Left cardiac atrium (tissue), 4 donors: ENCODE data around the gene ZNF207. TPM values are rescaled to one million over a fixed set of nuclear protein-coding genes. Genes with fewer than 3 reads are reported as not detected.
"Not testable (repeated sequence)": the region's sequence is repeated elsewhere in the genome, so short reads cannot be mapped to it uniquely, and the experiment has no call there.

ENCODE experiments used
- ATAC-seq, 2 donors: fragments of 200-7000 bp; cut with Tn5 transposase; one replicate each; pipeline ENCODE4 v1.9.1; 2020; ENCODE audit warnings: mild to moderate bottlenecking in 2 of 2, moderate library complexity in 2 of 2
- DNase-seq: peaks from one replicate; pipeline ENCODE4 v3.0.0-alpha.2; 2020
- intact Hi-C, 2 donors: fragments of 100-400 bp; cut with DNase I; formaldehyde crosslinking; loops; one replicate each; pipeline versions ENCODE4 v1.14.1 to v1.15.1; 2022 to 2023
- microRNA-seq, 2 donors: library from miRNA; unstranded; fragments of <30 nt; microRNA quantifications; one replicate each; pipeline ENCODE4 v1.2.0, GENCODE V29; 2020
- total RNA-seq, 2 donors: library from RNA; stranded (reverse); fragmentation: NEBNext Ultra II Directional; extraction: Animal tissue kit (Norgen Biotek cat#: 25700); gene quantifications; one replicate each; pipeline ENCODE4 v1.2.1, GENCODE V29; 2021
- donor health status: DM: no; HTN: yes; CAD: no.
- donor health status: DM: no; HTN: yes; CAD: no; lungs with severe emphysema.
- donor health status: DM: yes; HTN: yes; CAD: no.
- donor health status: Dilated cardiomyopathy.

The ZNF207 gene
- total RNA-seq, 2 donors from 2014 or later = 69.7 to 109 TPM

DNA sequence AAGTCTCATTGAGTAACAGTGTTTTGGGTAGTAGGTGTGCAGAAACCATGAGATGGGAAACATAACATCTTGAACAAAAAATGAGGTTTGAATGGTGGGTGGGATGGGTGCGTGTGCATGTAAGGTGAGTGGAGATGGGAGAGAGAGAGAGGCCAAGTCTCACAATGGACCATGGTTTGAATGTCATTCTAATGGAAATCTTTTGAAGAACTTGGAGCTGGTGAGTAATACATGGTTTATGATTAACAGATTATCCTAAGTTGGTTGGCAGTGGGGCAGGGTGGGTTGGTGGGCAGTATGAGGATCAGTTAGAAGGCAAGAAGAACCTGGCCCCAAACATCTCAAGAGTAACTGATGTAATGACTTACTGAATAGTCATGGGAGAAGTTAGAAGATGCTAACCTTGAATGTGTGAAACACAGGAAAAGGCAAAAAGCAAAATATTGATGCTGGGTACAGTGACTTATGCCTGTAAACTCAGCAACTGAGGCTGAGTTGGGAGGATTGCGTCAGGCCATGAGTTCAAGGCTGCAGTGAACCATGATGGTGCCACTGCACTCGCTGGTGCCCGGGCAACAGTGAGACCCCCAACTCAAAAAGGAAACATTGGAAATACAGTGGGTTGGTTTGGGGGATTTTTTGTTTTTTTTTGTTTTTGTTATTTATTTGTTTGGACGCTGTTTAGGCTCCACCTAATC, 32.7 kb downstream of the ZNF207 start:
- no peak for DNase-seq

DNA sequence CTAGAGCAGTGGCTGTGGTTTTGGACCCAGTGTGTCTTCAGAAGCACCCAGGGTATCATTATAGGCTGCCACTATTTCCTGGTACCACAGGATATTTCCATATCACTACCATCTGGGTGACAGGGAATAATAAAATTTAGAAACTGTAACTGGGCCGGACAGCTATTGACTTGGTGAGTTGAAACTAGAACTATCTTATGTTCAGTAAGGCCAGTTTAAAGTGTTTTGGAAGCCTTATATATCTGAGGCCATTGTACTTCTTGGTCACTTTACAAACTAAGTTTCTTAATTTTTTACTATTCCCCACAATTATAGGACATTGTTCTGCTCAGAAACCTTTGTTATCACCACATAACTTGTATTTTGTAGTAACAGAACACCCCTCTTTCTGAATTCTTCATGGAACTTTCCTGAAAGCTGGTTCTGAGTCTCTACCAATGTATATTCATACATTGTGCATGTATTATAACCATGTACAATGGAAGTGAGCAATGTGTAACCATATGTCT, 34.0 kb downstream of the ZNF207 start:
- DNase-seq = no peak
- intact Hi-C loops = no loop called here
- no peak for ATAC-seq

More for the DNA sequence above, 32.7 kb downstream of the ZNF207 start:
- no peak for ATAC-seq
- intact Hi-C loops = no loop called here

DNA sequence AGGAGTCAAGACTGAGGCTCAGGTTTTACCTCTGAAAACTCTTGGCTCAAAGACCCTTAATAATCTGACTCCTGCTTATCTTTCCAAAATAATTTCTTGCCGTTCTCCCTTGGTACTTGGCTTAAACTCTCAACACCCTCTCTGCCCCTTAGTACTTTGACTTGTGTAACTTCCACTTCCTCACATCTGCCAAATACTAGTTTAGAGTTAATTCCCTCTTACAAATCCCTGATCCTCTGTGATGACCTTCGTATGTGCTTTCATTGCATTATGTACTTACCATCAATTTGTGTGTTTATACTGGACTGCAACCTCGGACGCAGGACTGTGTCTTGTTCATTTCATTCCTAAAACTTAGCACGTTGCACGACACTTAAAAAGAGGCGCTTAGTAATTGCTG, 35.2 kb downstream of the ZNF207 start:
- ATAC-seq = peak in 1 of 2 donors; percentile 34
- intact Hi-C loops = no loop called here

DNA sequence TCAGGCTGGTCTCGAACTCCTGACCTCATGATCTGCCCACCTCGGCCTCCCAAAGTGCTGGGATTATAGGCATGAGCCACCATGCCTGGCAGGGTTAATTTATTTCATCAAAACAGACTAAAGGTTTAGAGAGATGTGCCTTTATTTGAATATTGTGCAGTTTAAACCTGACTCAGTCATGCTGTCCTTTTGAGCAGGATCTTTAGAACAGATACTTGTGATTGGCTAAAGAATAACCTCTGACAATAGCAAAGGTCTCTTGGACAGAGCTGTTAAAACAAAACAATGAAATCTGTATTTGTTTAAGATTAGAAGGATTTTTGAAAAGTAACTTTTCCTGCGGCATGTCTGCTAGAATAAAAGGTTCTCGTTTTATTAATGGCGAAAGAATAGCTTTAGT, 36.0 kb downstream of the ZNF207 start:
- no peak for ATAC-seq
- DNase-seq = no peak
- intact Hi-C loops = no loop called here

More for the DNA sequence above, 35.2 kb downstream of the ZNF207 start:
- DNase-seq = no peak

DNA sequence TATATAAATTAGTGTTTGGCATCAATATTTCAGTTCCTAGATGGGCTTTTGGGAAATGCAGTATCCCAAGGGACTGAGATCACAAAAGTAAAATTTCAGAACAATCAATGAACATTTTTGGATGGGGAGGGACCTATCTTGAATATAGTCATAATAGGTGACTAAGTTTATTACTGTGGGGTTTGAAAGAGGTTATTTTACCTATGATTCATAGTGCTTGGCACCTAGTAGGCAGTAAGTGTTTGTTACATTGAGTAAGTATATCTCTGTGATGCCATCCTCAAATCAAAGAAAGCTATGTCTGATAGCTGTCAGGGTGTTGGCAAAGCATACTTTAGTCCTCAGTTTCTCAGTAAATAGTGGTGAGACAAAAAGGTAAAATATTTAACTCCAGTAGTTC, 36.9 kb downstream of the ZNF207 start:
- DNase-seq = no peak
- intact Hi-C loops = no loop called here
- ATAC-seq = peak in 1 of 2 donors; percentile 53

DNA sequence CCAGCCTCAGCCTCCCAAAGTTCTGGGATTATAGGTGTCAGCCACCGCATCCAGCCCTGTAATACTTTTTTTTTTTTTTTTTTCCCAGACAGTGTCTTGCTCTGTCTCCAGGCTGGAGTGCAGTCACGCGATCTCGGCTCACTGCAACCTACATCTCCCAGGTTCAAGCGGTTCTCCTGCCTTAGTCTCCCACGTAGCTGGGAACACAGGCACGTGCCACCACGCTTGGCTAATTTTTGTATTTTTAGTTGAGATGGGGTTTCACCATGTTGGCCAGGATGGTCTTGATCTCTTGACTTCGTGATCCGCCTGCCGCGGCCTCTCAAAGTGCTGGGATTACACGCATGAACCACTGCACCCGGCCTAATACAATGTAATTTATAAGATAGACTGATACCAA, 38.2 kb downstream of the ZNF207 start:
- ATAC-seq, DNase-seq, intact Hi-C loops: not testable (repeated sequence)

DNA sequence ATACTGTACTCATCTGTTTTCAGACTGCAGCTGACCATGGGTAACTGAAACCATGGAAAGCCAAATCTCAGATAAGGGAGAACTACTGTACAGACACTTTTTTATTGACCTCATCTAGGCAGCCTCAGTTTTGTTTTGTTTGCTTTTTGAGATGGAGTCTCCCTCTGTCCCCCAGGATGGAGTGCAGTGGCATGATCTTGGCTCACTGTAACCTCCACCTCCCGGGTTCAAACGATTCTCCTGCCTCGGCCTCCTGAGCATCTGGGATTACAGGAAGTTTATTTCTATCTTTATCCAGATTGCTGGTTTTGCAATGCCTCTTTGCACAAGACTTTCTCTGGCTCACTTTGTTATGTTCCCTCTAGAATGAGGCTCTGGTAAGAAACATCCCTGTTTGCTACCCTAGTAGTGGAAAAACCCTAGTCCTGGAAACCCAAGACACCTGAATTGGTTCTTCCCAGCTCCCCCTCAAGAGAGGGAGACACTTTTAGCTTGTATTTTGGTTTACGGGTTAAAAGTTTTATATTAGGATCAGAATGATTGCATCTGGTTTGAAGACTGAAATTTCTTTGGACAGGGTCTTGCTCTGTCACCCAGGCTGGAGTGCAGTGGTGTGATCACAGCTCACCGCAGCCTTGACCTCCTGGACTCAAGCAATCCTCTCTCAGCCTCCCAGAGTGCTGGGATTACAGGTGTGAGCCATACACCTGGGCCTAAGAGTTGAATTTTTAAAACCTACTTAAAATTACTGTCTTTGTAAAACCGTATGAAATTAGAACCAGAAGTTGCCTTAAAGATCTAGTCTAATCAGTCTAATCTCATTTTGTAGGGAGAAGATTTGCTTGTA, 38.9 kb downstream of the ZNF207 start:
- ATAC-seq (no peak), DNase-seq (no peak)
- intact Hi-C loops = no loop called here

DNA sequence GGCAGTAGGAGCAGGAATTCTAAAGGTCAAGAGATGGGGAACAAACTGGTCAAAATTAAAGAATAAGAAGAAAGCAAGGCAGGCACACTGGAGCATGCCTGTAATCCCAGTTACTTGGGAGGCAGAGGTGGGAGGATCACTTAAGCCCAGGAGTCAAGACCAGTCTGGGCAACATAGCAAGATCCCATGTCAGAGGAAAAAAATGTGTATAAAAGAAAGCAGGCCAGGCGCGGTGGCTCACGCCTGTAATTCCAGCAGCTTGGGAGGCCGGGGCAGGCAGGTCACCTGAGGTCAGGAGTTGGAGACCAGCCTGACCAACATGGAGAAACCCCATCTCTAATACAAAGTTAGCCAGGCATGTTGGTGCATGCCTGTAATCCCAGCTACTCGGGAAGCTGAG, 43.9 kb downstream of the ZNF207 start:
- ATAC-seq = no peak

DNA sequence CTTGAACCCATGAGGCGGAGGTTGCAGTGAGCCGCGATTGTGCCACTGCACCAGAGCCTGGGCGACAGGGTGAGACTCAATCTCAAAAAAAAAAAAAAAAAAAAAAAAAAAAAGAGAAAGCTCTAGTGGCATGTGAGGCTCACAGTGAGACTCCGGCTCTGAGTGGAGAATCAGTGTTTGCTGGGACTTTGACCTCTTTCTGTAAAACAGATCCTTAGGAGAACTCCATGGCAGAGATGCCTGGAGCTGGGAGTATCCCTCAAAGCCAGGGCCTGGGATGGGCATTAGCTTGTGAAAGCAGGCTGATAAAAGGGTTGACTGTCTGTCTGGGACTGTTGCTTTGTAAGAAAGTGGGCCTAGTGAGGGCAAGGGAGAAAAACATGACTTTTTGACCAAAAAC, 46.4 kb downstream of the ZNF207 start:
- ATAC-seq (no peak), DNase-seq (no peak)
- intact Hi-C loops = no loop called here

More for the DNA sequence above, 43.9 kb downstream of the ZNF207 start:
- intact Hi-C loops = no loop called here
- DNase-seq = no peak

DNA sequence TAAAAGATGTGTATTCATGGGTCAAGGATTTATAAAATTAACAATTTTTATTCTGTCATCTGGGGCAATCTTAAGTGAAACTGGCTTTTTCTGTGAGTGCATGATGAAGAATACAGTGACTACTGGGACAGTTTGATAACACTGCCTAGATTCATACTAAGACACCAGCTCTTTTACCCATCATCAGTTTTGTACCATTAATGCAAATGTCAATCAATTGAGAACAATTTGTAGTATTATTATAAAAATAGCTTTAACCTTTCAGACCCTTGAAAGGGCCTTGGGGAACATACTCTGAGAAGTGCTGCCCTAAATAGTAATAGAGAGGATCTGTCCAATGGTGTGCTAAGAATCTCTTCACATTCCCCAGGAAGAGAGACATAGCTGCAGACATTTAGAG, 49.0 kb downstream of the ZNF207 start:
- ATAC-seq (no peak), DNase-seq (no peak)
- intact Hi-C loops = no loop called here

DNA sequence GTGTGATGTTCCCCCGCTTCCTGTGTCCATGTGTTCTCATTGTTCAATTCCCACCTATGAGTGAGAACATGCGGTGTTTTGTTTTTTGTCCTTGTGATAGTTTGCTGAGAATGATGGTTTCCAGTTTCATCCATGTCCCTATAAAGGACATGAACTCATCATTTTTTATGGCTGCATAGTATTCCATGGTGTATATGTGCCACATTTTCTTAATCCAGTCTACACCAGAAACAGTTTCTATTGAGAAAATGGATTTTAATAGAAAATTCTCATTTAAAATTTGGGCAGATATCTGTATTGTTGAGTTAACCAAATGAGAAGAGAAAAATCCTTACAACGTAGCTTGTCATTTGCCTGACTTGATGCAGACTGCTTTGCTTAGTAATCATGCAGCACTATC, 60.1 kb downstream of the ZNF207 start:
- DNase-seq, ATAC-seq, intact Hi-C loops: not testable (repeated sequence)

DNA sequence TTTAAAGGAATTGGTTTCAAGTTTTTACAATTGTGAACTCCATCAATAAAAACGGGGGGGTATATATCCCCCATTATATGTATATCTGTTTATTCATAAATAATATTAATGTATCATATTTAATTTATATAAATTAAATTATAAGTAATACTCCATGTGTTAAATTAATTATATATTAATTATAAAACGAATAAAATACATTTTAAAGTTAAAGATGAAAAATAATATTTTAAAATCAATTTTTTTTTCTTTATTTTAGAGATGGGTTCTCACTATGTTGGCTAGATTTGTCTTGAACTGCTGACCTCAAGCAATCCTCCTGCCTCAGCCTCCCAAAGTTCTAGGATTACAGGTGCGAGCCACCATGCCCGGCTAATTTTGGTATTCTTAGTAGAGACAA, 76.9 kb downstream of the ZNF207 start:
- ATAC-seq (no peak), DNase-seq (no peak)
- intact Hi-C loops = no loop called here

DNA sequence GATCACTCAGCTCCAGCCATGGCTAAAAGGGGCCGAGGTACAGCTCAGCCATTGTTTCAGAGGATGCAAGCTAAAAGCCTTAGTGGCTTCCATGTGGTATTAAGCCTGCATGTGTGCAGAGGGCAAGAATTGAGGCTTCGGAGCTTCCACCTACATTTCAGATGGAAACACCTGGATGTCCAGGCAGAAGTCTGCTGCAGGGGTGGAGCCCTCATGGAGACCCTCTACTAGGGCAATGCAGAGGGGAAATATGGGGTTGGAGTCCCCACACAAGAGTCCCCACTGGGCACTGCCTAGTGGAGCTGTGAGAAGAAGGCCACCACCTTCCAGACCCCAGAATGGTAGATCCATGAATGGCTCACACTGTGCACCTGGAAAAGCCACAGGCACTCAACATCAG, 79.6 kb downstream of the ZNF207 start:
- intact Hi-C loops = no loop called here
- ATAC-seq (no peak), DNase-seq (no peak)

Small RNA genes within 50 kb of the gene (microRNA-seq; reads per million reads assigned to microRNA genes)
- gene MIR632 = 0 to 0.27 reads per million in 2 donors

Other genes with a start within 250 kb of the ZNF207 start
- 10 to 100 TPM; 47.2 to 48.9 TPM for gene RHOT1, start 207.7 kb upstream of the ZNF207 start, total RNA-seq
- 10 to 100 TPM; 15.0 to 23.2 TPM for gene RHBDL3, start 84.3 kb upstream of the ZNF207 start, total RNA-seq
- 10 to 100 TPM; 15.0 to 16.4 TPM for gene C17orf75, start 8.0 kb upstream of the ZNF207 start, total RNA-seq
- gene PSMD11, start 94.4 kb downstream of the ZNF207 start, total RNA-seq = 10 to 100 TPM; 53.4 to 82.2 TPM
- gene CDK5R1, start 136.8 kb downstream of the ZNF207 start, total RNA-seq = 1 to 10 TPM; 1.4 to 1.7 TPM